T-helper 1 cell treated with Interleukin-12 subunit alpha and Interleukin-12 subunit beta and Interleukin-4 antibody, amounts not matched to agents 30 ng/mL and 1 ng/mL, for 36 hours (primary cell): ENCODE results near the gene PLXND1. TPM values are rescaled to one million over a fixed set of nuclear protein-coding genes. Genes with fewer than 3 reads are reported as not detected.

Experiments used
- intact Hi-C: fragments of 100-400 bp; cut with micrococcal nuclease; formaldehyde crosslinking; loops from one replicate; pipeline ENCODE4 v1.15.1; 2024
- total RNA-seq: library from RNA; stranded (reverse); gene quantifications from 2 replicates; pipeline ENCODE4 v1.2.3, GENCODE V29; 2022

Gene PLXND1
- total RNA-seq, 1 donor from 2014 or later, result 0.81 TPM

DNA sequence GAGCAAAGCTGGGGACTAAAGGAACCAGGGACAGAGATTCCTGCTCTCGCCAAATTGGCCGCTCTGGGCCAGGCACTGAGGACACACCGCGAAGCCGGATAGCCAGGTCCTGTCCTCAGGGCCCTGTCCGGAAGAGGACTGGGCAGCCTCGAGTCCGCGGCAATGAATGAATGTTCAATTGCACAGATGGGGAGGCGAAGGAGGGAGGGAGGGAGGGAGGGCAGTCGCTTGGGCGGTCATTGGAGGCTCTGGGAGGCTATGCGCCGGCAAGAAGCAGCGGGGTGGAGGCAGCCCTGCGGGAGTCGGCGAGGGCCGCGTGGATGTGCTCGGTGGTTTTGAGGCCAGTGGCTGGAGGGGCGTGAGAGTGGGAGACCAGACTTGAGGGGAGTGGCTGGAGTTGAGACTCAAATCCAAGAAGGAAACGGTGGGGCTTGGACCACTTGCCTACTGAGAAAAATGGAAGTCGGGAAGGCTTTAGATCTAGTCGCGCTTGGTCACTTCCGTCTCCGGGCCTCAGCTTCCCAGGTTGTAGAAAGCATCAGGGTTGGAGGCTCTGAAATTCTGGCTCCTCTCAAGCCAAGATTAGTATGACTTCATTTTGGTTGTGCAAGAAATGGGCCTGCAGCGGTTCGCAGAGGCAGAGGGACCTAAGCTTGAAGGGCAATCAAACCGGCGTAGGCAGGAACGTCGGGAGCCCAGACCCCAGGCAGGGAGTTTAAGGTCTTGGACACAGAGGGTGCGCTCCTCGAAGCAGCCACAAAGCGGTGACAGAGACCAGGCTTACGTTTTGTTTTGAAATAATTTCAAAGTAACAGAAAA lies 21.1 kb upstream of the PLXND1 start:
- intact Hi-C loops, result loop anchor here (1.0 to 5.0 kb wide), 9 partner anchors 20 to 483 kb away; partner anchors contain the start of gene IFT122

DNA sequence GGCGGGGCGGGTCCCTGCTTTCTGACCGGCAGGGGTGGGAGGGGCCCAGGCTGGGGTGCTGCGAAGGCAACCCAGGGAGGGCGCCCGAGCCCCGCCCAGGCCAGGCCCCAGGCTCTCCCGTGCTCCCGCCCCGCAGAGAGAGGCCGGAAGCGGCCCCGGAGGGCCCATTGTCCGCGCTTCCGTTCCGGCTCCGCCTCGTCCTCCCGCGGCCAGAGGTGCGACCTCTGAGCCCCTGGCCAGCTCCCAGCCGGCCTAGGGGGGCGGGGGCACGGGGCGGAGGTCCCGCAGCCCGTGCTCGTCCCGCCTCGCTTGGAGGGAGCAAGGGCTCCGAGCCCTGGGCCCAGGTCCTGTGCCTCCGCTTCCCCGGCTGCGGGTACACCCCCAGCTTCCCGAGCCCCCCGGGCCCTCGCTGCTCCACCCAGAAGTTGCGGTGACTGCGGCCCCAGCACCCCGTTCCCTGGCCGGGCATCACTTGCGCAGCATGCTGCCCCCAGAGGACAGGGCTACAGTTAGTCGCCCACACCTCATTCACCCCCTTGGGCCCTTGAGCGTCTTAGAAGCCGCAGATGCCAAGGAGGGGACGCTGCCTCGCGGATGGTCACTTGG lies 20.4 kb upstream of the PLXND1 start:
- intact Hi-C loops, result loop anchor here (1.0 to 5.0 kb wide), 5 partner anchors 20 to 470 kb away; partner anchors contain the start of genes IFT122 and TMCC1

DNA sequence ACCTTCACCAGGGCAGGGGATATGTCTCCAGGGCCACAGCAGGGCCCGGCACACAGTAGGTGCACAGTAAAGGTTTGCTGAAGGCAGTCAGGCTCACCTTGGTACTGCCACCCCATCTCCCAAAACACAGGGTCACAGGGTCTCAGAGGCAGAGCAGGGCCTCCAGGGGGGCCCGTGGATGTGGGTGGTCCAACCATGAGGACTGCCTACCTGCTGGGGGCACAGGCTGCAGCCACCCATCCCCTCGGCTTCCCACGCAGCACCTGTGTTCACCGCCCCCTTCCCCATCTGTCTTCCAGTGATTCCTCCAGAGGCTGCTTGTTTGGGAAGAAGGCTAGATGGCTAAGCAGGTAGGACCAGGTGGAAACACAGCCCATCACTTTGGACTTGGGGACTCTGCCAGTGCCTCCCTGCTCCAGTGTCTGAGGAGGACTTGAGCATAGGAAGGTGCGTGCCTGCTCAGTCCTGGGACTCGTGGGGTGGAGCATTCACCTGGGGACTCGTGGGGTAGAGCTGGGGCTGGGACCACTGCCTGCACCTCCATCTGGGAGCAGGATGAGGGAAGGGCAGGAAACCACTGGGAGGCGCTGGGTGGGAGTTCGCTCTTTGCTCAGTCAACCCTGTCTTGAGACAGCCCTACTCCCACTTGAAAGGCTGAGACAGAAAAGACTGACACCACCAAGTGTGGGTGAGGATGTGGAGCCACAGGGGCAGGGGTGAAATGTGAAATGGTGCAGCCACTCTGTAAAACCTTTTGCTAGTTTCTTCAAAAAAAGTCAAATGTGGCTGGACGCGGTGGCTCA lies 18.8 kb upstream of the PLXND1 start:
- intact Hi-C loops, result loop anchor here (5.0 kb wide), 1 partner anchor 472 kb away; no protein-coding TSS in a partner anchor

DNA sequence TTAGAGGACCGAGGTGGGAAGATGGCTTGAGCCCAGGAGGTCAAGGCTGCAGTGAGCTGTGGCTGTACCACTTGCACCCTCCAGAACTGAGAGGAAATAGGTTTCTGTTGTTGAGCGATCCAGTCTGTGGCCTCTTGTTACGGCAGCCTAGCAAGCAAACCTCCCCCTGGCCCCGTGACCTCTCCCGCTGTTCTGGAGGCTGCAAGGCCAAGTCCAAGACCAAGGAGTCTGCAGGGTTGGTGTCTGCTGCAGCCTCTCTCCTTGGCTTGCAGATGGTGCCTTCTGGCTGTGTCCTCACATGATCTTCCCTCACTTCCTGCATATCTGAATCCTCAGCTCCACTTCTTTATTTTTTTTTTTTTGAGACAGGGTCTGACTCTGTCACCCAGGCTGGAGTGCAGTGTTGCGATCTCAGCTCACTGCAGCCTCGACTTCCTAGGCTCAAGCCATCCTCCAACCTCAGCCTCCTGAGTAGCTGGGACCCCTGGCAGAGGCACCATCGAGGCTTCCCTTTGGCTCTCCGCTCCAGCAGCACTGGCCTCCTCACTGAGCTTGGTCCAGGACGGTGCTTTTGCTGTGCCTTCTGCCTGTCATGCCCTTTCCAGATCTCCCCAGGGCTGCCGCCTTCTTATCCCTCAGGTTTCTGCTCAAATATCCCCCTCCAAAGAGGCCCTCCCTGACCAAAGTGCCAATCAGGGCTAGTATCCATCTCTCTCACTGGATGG lies 18.0 kb upstream of the PLXND1 start:
- intact Hi-C loops, result loop anchor here (5.0 kb wide), 1 partner anchor 473 kb away; no protein-coding TSS in a partner anchor

DNA sequence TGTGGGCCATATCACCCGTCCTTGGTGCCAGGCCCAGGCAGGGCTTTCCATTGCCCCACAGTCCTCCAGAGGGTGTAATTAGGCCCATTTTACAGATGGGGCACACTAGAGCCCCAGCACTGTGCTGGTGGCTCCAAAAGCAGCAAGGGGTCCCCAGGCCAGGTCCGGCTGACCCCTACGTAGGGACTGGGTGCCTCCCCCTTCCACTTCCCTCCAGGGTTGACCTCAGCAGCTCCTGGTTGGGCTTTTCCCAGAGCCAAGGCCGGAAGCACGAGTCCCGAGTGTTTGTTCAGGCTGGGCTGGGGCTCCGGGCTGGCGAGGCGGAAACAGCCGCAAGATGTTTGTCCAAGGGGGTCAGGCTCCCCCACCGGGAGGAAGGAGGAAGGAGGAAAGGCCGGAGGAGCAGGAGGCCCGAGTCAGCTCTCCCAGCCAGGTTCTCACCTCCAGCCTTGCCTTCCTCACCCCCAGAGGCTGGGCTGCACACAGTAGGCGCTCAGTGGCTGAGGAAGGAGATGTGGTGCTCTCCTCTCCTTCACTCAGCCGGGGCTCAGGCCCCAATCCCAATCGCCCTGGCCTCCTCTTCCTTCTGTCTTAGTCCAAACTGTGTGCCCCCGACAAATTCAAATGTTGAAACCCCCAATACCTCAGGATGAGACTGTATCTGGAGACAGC lies 17.1 kb upstream of the PLXND1 start:
- intact Hi-C loops, result no loop called here

DNA sequence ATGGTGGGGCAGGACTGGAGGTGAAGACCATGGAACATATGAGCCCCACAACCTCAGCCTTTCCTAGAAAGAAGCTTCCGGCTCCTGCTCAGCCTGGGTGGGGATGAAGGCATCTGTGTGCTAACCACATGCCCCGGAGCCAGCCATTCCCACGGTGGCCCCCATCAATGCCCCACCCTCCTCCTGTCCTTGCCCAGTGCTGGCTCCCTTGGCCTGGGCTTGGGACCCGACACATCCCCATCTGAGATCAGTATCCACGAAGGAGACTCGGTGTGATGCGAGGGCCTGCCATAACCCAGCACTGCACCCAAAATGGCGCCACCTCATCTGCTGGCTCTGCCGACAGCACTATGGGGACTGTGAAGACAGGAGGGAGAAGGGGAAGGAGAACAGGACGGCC lies 16.5 kb upstream of the PLXND1 start:
- intact Hi-C loops, result no loop called here

DNA sequence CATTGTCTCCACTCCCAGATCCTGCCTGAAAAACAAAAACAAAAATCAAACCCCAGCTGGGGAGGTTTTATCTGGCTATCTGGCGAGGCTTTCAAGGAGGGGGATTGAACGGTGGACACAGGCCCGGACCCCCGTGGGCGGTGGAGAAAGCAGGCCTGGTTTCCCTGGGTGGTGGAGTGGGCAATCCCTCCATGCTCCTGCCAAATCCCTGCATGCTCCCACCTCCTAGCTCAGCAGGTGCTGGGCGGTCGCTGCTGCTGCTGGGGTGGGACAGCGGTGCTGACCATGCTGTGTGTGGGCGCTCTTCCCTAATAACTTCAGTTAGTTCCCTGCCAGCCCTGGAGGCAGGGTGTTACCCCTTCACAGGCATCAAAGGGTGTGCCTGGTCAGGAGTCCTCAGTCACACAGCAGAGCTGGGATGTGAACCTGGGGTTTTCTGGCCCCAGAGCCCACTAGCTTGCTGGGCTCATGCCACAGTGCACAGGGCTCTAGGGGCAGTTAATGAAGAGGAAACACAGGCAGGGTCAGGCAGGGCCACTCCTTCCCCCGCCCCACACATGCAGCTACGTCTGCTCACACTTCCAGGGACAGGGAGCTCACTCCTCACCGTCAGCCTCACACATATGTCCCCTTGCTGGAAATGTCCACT lies 15.9 kb upstream of the PLXND1 start:
- intact Hi-C loops, result no loop called here

DNA sequence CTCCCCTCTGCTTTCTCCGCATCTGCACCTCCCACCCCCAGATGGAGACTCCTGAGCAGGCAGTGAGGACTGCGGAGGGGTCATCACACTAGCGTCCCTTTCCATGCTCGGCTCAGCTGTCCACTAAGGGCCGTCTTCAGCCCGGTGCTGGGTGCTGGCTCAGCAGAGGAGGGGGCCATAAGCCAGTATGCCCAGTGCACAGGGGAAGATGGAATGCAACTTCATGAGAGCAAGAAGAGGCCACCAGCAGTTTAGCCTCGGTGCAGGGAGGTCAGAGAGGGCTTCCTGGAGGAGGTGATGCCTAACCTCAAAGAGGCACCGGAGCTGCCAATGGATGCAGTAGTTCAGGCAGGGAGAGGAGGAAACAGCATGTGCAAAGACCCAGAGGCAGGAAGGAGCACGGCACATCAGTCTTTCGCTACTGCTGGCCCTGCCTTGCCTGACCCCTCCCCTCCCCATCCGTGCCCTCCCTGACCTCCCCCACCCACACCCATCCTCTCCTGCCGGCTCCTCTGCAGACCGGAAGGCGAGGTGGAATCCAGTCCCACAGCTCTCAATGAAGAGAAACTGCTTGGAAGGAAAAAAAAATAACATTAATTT lies 15.2 kb upstream of the PLXND1 start:
- intact Hi-C loops, result no loop called here

DNA sequence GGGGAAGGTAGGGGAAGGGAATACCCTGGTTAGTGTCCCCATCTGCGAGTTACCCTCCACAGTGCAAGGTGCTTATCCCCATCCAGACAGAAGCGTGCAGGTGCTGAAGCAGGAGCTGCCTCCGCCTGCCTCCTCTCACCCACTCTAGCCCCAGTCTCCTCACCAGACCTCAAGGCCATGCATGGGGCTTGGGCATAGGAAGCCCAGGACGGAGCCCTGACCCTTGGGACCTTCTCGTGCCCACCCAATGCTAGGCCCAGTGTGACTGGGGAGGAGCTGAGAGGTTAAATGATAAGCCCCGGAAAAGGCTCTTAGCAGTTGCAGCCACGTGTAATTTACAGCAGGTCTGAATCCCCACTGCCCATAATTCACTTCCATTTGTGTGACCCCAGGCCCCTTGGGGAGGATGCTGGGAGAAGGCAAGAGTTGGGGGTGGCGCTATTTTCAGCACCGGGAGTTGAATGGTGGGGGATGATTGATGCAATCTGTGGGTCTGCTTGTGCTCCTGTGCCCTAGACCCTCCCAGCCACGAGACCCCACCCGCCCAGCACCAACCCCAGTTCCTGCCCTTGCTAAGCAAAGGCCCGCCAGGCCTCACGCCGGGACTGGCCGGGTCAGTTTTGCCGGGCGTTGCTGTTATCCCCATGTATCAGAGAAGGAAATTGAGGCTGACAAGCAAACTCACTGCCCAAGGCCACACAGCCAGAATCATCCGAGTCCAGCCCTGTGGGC lies 14.5 kb upstream of the PLXND1 start:
- intact Hi-C loops, result no loop called here

DNA sequence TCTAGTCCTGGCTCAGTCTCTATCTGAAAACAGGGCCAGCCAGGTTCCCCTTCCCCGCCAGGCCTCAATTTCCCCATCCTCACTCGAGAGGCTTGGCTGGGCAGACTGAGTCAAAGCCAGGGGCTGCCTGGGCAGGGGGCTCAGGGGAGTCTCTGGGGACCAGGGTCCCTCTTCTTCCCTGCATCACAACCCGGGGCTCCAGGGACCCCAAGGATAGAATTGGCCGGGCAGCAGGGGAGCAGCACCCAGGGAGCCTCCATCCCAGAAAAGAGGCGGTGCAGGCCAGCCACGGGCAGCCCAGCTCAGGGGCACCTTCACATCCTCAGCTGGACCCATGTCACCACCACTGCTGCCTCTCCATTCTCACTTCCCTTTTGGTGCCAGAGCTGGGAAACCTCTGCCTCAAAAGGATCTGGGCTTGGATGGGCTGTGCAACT lies 13.3 kb upstream of the PLXND1 start:
- intact Hi-C loops, result no loop called here

DNA sequence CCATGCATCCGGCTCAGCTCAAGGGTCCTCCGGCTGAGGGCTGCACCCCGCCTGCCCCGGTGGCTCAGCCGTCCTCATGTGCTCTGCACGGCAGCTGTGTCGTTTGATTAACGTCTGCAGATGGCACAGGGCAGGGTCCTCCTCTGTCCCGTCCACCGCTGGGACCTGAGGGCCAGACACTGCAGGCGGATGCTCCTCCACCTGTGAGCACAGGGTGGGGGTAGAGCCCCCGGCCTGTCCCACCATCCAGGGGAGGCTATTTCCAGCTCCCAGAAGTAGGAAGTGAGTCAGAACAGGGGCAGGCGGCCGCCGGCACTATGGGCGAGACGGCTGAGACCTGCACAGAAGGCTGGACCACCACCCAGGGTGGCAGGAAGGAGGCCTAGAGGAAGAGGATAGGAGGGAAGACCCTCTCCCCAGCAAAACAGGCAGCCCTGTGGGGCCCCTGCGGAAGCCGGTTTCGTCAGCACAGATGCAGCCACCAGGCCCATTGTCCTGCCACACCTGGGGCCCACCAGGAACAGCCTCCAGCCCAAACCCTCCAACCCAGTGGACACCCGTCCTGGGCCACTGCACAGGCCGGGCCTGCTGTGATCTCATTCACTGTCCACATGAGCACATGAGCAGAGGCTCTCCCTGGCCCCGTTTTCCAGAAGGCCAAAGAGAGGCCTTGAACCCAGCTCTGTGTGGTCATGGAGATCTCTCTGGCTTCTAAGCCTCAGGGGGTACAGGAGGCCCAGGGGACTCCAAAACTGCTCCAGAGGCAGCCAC lies 12.6 kb upstream of the PLXND1 start:
- intact Hi-C loops, result no loop called here

DNA sequence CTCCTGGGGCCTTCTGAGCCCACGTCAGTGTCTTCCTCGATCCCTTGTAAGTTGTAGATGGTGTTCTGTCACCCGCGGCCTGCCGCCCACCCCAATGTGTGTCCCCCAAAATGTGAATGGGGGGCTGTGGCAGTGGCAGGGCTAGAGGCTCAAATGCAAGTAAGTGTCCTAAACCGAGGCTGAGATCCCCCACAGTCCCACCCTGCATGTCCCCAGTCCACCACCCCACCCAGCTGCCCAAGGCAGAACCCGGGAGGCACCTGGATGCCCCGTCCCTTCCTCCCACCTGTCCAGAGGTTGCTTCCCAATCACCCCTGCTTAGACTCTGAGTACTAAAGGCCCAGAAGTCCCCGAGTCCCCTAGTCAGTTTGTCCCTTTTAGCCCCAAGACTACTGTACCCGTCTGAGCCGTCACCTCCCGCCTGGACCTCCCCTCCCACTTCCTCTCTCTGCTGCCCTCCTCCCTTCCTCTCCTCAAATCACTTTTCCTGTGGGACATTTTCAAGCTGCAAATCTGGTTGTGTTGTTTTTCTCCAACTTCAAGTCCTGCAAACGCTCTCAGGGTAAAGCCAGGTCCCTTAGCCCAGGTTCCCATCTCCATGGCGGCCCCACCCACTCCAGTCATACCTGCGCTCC lies 11.8 kb upstream of the PLXND1 start:
- intact Hi-C loops, result no loop called here

DNA sequence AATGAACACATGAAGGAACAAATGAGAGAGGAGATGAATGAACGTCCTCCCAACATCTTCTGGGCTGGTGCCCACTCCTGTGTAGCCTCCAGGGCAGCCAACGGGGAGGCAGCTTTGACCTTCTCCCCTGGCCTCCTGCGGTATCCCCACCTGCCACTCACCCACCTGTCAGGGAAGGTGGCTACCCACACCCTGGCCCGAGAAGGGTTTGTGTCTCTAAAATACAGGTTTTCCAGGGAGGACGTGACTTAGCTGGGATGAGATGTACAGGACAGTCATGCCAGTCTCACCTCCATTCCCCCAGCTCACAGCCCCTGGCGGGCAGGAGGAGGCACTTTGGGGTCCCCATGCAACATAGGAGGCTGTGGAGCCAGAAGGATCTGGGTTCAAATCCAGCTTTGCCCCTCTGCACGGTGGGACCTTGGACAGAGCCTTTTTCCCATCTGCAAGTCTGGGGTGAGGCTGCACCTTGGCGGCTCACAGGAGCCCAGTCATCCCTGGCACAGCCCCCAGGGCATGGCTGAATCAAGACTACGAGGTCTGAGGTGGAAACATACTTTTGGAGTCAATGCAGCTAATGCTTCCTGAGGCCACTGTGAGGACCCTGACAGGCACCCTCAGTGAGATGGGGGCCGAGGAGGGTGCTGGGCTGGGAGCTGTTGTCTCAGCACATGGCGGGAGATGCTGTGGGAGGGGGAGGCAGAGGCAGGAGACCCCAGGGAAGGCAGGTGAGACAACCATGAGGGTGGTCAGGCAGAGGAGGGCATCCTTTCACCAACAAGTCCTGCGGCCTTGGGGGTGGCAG lies 11.1 kb upstream of the PLXND1 start:
- intact Hi-C loops, result no loop called here

DNA sequence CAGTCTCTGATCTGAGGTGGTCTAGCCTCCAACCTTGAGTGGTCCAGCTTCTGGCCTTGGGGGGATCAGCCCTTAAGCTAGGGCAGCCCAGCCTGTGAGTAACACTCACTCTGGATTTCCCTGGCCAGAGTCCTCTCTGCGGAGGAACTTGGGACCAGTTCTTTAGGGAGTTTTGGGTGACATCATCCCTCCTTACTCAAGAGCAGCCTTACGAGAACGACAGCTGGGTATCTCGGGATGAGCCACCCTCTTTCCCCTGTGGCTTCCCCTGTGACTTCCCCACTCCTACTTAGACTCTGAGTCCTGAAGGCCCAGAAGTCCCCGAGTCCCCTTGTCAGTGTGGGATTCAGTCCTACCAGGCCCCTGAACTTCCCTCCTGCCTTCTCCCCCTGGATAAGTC lies 10.2 kb upstream of the PLXND1 start:
- intact Hi-C loops, result no loop called here

DNA sequence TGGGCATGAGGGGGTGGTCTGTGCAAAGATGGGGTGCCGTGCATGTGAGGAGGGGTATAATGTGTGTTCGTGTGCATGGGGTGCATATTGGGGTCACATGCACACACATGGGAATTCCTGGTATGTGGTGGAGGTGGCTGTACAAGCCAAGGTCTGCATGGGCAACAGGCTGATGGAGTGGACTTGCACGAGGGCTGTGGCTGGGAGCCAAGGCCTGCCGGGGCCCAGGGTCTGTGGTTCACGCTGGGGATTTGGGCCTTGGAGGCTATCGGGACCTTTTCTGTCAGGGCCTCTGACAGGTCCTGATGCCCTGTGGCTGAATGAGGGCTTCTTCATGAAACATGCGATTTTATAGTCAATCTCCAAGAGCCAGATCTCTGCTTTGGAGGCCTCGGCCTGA lies 9.8 kb upstream of the PLXND1 start:
- intact Hi-C loops, result no loop called here

DNA sequence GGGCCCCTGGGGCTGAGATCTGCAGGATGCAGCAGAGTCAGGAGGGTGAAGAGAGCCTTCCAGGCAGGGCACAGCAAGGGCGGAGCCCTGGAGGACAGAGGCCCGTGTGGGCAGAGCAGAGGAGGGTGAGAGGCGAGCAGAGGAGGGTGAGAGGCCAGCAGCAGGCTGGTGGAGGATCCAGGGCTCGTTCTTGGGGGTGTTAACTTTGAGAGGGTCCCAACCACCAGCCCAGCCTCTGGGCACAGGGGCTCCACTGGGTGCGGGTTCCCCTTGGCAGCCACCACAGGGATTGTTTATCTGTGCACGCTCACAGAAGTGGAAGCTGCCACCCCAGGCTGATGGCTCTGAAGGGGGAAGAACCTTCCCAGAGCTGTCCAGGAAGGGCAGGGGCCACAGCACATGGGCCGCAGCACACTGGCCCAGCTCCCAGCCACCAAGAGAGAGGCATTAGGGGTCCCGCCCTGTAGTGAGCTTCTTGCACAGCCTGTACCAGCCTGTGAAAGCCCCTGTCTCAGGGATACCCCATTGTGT lies 9.3 kb upstream of the PLXND1 start:
- intact Hi-C loops, result no loop called here

DNA sequence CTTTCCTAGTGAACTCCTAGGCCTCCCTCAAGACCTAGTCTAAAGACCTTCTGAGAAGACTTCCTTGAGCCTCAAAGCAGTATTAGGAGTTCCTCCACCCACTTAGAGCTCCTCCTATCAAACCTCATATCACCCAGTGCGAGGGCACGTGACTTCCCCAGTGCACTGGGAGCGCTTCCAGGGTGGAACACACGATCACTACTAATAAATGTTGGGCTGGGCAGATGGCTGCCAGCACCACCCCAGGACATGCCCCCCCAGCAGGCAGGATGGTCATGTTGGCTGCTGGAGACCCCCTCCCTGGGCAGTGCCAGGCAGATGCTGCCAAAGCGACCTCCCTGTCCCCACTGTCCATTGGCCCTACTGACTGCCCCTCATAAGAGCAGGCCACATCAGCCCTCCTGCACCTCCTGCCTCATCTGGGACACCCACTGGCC lies 8.5 kb upstream of the PLXND1 start:
- intact Hi-C loops, result no loop called here
